HepG2 (cell line): ENCODE results near the gene LIPA. TPM values are rescaled to one million over a fixed set of nuclear protein-coding genes. Genes with fewer than 3 reads are reported as not detected.

Source experiments
- ATAC-seq: fragments of 200-7000 bp; cut with Tn5 transposase; 3 replicates; pipeline ENCODE4 v1.9.1; 2020; ENCODE audit warnings: mild to moderate bottlenecking, moderate library complexity
- BruUV-seq: library from RNA; stranded (reverse); fragments of 400-500 nt; replicated peaks from 2 replicates; lab custom pipeline; 2021; lab: Mats Ljungman, UMichigan
- CTCF ChIA-PET: fragments of 300-600 bp; formaldehyde crosslinking; extraction: SDS; loops from one replicate; lab custom pipeline; 2021; ENCODE audit warnings: low total read pairs, inconsistent platforms, low intra/inter-chr PET ratio; lab: Yijun Ruan, JAX
- POLR2A ChIA-PET: fragments of 350-600 bp; sonication (Branson Sonifier 250); formaldehyde crosslinking; loops from one replicate; lab custom pipeline; 2020; ENCODE audit warnings: antibody characterized with exemption, inconsistent platforms; lab: Yijun Ruan, JAX
- DNase-seq: peaks from one replicate; pipeline ENCODE4 v3.0.0-alpha.2; 2015; ENCODE audit warnings: low spot score
- FAIRE-seq: peaks from 3 replicates; lab custom pipeline; 2011; peaks lifted over from hg19 to GRCh38; lab: Jason Lieb, UNC
- H2AFZ ChIP-seq: one replicate; pipeline ENCODE4 v1.6.1; 2011; ENCODE audit warnings: low read length, inconsistent platforms
- H3K27ac ChIP-seq: fragments of 300-600 bp; 3 replicates; pipeline ENCODE4 v1.8.0; 2011; ENCODE audit warnings: mixed run types, mild to moderate bottlenecking, mixed read lengths, low read length, inconsistent platforms; ENCODE audit not compliant: insufficient read depth; ENCODE audit errors: extremely low read length
- H3K27me3 ChIP-seq, 2 experiments: fragments of 200-600 bp in 1 of 2; 2 replicates in 1 of 2; 3 replicates in 1 of 2; pipeline versions ENCODE4 v1.6.0 to v1.8.0; 2011; ENCODE audit warnings: low read length in 2 of 2, mild to moderate bottlenecking in 2 of 2, moderate library complexity in 2 of 2, inconsistent platforms in 1 of 2; ENCODE audit not compliant: insufficient read depth in 2 of 2, control insufficient read depth in 1 of 2
- H3K36me3 ChIP-seq, 2 experiments: fragments of 200-600 bp in 1 of 2; replicated peaks in 1 of 2; 2 replicates in 1 of 2; 3 replicates in 1 of 2; pipeline versions ENCODE4 v1.5.1 to v1.8.0; 2011; ENCODE audit warnings: low read length in 2 of 2, inconsistent platforms in 1 of 2; ENCODE audit not compliant: insufficient read depth in 2 of 2, control insufficient read depth in 1 of 2
- H3K4me1 ChIP-seq: 2 replicates; pipeline ENCODE4 v1.5.1; 2012; ENCODE audit warnings: low read length, inconsistent platforms; ENCODE audit not compliant: insufficient read depth
- H3K4me2 ChIP-seq: 2 replicates; pipeline ENCODE4 v1.6.0; 2011; ENCODE audit warnings: low read depth, low read length, inconsistent platforms
- H3K4me3 ChIP-seq, 3 experiments: fragments of 200-600 bp in 1 of 3; sonication (generic), shearing (Covaris generic) in 1 of 3; replicated peaks in 1 of 3; 2 replicates each; pipeline ENCODE4 v1.5.1; 2011 to 2016; ENCODE audit warnings: low read length in 3 of 3, inconsistent platforms in 2 of 3, low read depth in 2 of 3, mild to moderate bottlenecking in 2 of 3, control low read depth in 1 of 3, mixed read lengths in 1 of 3; ENCODE audit not compliant: insufficient read depth in 1 of 3
- H3K79me2 ChIP-seq: one replicate; pipeline ENCODE4 v1.6.1; 2011; ENCODE audit warnings: low read length, inconsistent platforms; ENCODE audit not compliant: insufficient read depth
- H3K9ac ChIP-seq: 2 replicates; pipeline ENCODE4 v1.6.0; 2011; ENCODE audit warnings: mild to moderate bottlenecking, low read depth, low read length, inconsistent platforms; ENCODE audit not compliant: insufficient read depth
- H3K9me3 ChIP-seq: 2 replicates; pipeline ENCODE4 v1.5.1; 2012; ENCODE audit warnings: mild to moderate bottlenecking, low read length
- H4K20me1 ChIP-seq: 2 replicates; pipeline ENCODE4 v1.6.0; 2011; ENCODE audit warnings: inconsistent platforms, mild to moderate bottlenecking, low read length, moderate library complexity; ENCODE audit not compliant: insufficient read depth
- ARID2 ChIP-seq: sonication (generic); formaldehyde crosslinking; IDR thresholded peaks from 2 replicates; pipeline ENCODE4 v1.8.1; 2022; ENCODE audit warnings: mild to moderate bottlenecking, missing genetic modification reagents, borderline replicate concordance
- MAFK ChIP-seq, 2 experiments: IDR thresholded peaks in 1 of 2; conservative IDR thresholded peaks in 1 of 2; 2 replicates each; pipeline ENCODE4 v1.6.1; 2011; ENCODE audit warnings: improper control_type of control experiment in 2 of 2, low read length in 2 of 2
- NCOA5 ChIP-seq: sonication (generic); formaldehyde crosslinking; IDR thresholded peaks from 2 replicates; pipeline ENCODE4 v1.4.0; 2020; ENCODE audit warnings: missing genetic modification reagents
- TEF ChIP-seq: sonication (generic); formaldehyde crosslinking; IDR thresholded peaks from 2 replicates; pipeline ENCODE4 v1.5.0; 2020; ENCODE audit warnings: missing genetic modification reagents
- WGBS: methylation state at CpG from one replicate; pipeline ENCODE4 v1.1.6; 2017; ENCODE audit warnings: low lambda C conversion rate; 5-methylcytosine and 5-hydroxymethylcytosine counted together
- in situ Hi-C: cut with HindIII; loops from 2 replicates; pipeline ENCODE4 v1.10.0; 2017; ENCODE audit warnings: low pct_unique_long_range_greater_than_20kb; ENCODE audit not compliant: extremely low pct_ligation_motif_present
- intact Hi-C: fragments of 100-400 bp; cut with micrococcal nuclease; formaldehyde crosslinking; loops from one replicate; pipeline ENCODE4 v1.10.0; 2022; ENCODE audit not compliant: unreplicated experiment
- polyA plus RNA-seq, 8 experiments: library from polyadenylated mRNA; depleted of rRNA in 3 of 8; stranded (reverse) in 7 of 8; unstranded in 1 of 8; fragments of >200 nt; fragmentation: Illumina TruSeq in 4 of 8; extraction: Trizol in 4 of 8; gene quantifications; 2 replicates each; pipeline versions ENCODE4 v1.2.1 to v1.2.3, GENCODE V29; 2011 to 2016; ENCODE audit warnings: low read depth in 4 of 8, missing spikeins in 1 of 8, mixed read lengths in 1 of 8; ENCODE audit not compliant: insufficient read depth in 1 of 8
- total RNA-seq, 5 experiments: library from RNA; depleted of rRNA; stranded (reverse); fragments of >200 nt; fragmentation: Illumina TruSeq; extraction: Trizol; gene quantifications; 2 replicates each; pipeline ENCODE4 v1.2.3, GENCODE V29; 2016; ENCODE audit warnings: low read depth in 1 of 5

The LIPA gene
- total and polyA plus RNA-seq, 2 of the 13 experiments (the other 11 are each of a cell fraction or from before 2014, with no cell fraction given) = 57.1 to 79.5 TPM

- 0 out of 2 replicates have a peak, but pooled peaks have one; percentile 29 for TF ChIP-seq ARID2
- TF ChIP-seq NCOA5 (CRISPR knock-in tag) = no peak
Observed at GRCh38 chr10:89217057-89217990, 34.3 kb downstream of the LIPA start (continued).

- 91% methylated on average over 2 of the region's 2 CpGs for WGBS
- Histone ChIP-seq H3K9me3 (no peaks in the 10 kb centered on the region), H3K79me2 (no peaks in the 10 kb centered on the region), H3K4me1 (no peaks in the 10 kb centered on the region), H2AFZ (no peak overlapping the region), H3K4me3 (no peak overlapping the region), H3K36me3 (peaks cover 1 to 19% of the 10 kb centered on the region in 2 experiments; a peak in 3 of 5 replicates), H4K20me1 (peaks cover 6% of the 10 kb centered on the region; the same call in 1 of the 2 replicates), H3K27ac (no peak overlapping the region), H3K27me3 (no peaks in the 10 kb centered on the region), H3K9ac (no peak overlapping the region), H3K4me2 (no peak overlapping the region)
- TF ChIP-seq MAFK (conservative IDR thresholded peaks at IDR 0.05 in 1 of 2, IDR thresholded peaks at IDR 0.05 in 1 of 2; ENCODE audit: low read length in 2 of 2) = peak in 1 of 2 experiments; percentile 36; a peak in 2 of 4 replicates
- no peak for TF ChIP-seq TEF (CRISPR knock-in tag)
- no peak for DNase-seq
- intact Hi-C loops (loop anchor here (2.0 kb wide), 2 partner anchors 35 to 381 kb away; partner anchors contain the start of gene LIPA), in situ Hi-C loops (loop anchor here (25.0 kb wide), 1 partner anchor 379 kb away; no protein-coding TSS in a partner anchor)
- ChIA-PET CTCF (no interaction called here), POLR2A (no interaction called here)
- no TSS peak for BruUV-seq
- FAIRE-seq = no peak
- ATAC-seq = no peak
Observed at GRCh38 chr10:89216056-89216455, 35.5 kb downstream of the LIPA start.
